Measurements from ENCODE around the gene POU2F1.

The POU2F1 gene

GRCh38 chr1:167427848-167428247 lies 207.2 kb downstream of the POU2F1 start:
- TF ChIP-seq, protein P1, sequence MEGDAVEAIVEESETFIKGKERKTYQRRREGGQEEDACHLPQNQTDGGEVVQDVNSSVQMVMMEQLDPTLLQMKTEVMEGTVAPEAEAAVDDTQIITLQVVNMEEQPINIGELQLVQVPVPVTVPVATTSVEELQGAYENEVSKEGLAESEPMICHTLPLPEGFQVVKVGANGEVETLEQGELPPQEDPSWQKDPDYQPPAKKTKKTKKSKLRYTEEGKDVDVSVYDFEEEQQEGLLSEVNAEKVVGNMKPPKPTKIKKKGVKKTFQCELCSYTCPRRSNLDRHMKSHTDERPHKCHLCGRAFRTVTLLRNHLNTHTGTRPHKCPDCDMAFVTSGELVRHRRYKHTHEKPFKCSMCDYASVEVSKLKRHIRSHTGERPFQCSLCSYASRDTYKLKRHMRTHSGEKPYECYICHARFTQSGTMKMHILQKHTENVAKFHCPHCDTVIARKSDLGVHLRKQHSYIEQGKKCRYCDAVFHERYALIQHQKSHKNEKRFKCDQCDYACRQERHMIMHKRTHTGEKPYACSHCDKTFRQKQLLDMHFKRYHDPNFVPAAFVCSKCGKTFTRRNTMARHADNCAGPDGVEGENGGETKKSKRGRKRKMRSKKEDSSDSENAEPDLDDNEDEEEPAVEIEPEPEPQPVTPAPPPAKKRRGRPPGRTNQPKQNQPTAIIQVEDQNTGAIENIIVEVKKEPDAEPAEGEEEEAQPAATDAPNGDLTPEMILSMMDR (IDR thresholded peaks at IDR 0.05; ENCODE audit: borderline replicate concordance, control extremely low read depth, extremely low read depth, insufficient read depth, missing control alignments) = no peak
- in situ Hi-C loops (cut with MboI; ENCODE audit: low sequenced_read_pairs, unreplicated experiment) = loop anchor here (25.0 kb wide), 1 partner anchor 516 kb away; no protein-coding TSS in a partner anchor
- DNase-seq (ENCODE audit: low spot score) = no peak

GRCh38 chr1:167428395-167428794 lies 207.7 kb downstream of the POU2F1 start:
- no peak for DNase-seq (ENCODE audit: low spot score)
- in situ Hi-C loops (cut with MboI; ENCODE audit: low sequenced_read_pairs, unreplicated experiment) = loop anchor here (25.0 kb wide), 1 partner anchor 516 kb away; no protein-coding TSS in a partner anchor
- TF ChIP-seq, protein P1 (IDR thresholded peaks at IDR 0.05; ENCODE audit: borderline replicate concordance, control extremely low read depth, extremely low read depth, insufficient read depth, missing control alignments) = no peak

DNA sequence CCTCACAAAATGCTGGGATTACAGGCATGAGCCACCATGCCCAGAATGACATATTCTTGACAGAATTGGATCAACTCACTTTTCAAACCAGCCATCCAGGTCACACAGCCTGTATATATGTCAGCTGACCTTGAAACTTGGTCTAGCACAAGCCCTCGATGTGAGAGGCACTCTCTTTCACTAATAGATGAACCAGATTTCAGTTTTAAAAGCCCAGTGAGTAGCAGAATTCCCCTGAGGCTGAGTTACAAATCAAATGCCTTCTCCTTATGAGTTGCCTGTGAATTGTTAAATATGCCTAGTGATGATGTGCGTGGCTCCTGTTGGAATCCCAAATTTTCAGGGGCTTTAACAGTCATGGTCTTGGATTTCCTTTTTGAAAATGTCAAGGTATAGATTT lies 208.9 kb downstream of the POU2F1 start:
- TF ChIP-seq, protein P1 (IDR thresholded peaks at IDR 0.05; ENCODE audit: borderline replicate concordance, control extremely low read depth, extremely low read depth, insufficient read depth, missing control alignments) = no peak
- peak; percentile 51 for DNase-seq (ENCODE audit: low spot score)
- in situ Hi-C loops (cut with MboI; ENCODE audit: low sequenced_read_pairs, unreplicated experiment) = loop anchor here (25.0 kb wide), 1 partner anchor 517 kb away; no protein-coding TSS in a partner anchor

GRCh38 chr1:167430134-167430848 lies 209.6 kb downstream of the POU2F1 start:
- in situ Hi-C loops (cut with MboI; ENCODE audit: low sequenced_read_pairs, unreplicated experiment) = loop anchor here (25.0 kb wide), 1 partner anchor 518 kb away; no protein-coding TSS in a partner anchor
- DNase-seq (ENCODE audit: low spot score) = peak; percentile 39
- TF ChIP-seq, protein P1 (IDR thresholded peaks at IDR 0.05; ENCODE audit: borderline replicate concordance, control extremely low read depth, extremely low read depth, insufficient read depth, missing control alignments) = no peak

- in situ Hi-C loops (cut with MboI; ENCODE audit: low sequenced_read_pairs, unreplicated experiment) = loop anchor here (25.0 kb wide), 1 partner anchor 519 kb away; no protein-coding TSS in a partner anchor
- no peak for DNase-seq (ENCODE audit: low spot score)
- TF ChIP-seq, protein P1 (IDR thresholded peaks at IDR 0.05; ENCODE audit: borderline replicate concordance, control extremely low read depth, extremely low read depth, insufficient read depth, missing control alignments) = no peak
These were observed 210.2 kb downstream of the POU2F1 start for GRCh38 chr1:167430849-167431242.

DNA sequence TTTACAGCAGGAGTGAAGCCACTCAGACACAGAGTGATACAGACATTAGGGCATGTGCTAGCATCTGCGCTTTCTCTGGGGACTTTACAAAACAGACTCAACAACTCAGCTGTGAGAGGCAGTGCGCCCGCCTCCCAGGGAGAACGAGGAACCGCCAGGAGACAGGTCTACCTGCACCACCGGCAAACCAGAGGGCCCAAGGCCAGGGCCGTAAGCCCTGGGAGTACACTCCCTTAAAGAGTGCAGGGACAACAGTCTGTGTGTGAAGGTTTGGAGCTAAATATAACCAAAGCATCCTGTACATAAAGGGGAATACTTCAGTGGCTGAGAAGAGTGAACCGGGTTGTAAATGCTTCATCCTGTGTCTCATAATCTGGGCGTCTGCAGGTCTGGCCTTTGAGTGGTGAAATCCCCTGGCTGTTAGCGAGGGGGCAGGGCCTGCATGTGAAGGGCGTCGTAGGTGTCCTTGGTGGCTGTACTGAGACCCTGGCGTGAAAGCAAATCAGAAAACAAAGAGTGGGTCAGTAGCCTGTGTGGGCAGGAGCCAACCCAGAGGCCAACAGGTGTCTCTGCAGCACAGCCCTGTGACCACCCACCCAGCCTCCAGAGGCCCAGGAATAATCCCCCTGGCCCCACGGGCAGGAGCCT lies 210.7 kb downstream of the POU2F1 start:
- TF ChIP-seq, protein P1 (IDR thresholded peaks at IDR 0.05; ENCODE audit: borderline replicate concordance, control extremely low read depth, extremely low read depth, insufficient read depth, missing control alignments) = no peak
- in situ Hi-C loops (cut with MboI; ENCODE audit: low sequenced_read_pairs, unreplicated experiment) = loop anchor here (25.0 kb wide), 1 partner anchor 519 kb away; no protein-coding TSS in a partner anchor
- peak; percentile 71 for DNase-seq (ENCODE audit: low spot score)
